OCI-LY1 (cell line): ENCODE measurements around the gene SGPP1.
A peak's percentile ranks its signal among the peaks of the same experiment; 100 is the strongest.

Experiments
- H2AFZ ChIP-seq: fragments of 200-600 bp; sonication (generic), shearing (Covaris generic); 2 replicates; pipeline ENCODE4 v1.6.0; 2014; ENCODE audit warnings: antibody characterized with exemption, mild to moderate bottlenecking, low read length
- H3F3A ChIP-seq: fragments of 200-600 bp; sonication (generic), shearing (Covaris generic); 2 replicates; pipeline ENCODE4 v1.6.0; 2014; ENCODE audit warnings: mild to moderate bottlenecking, antibody characterized with exemption, low read length, moderate library complexity; ENCODE audit not compliant: insufficient read depth
- H3K27ac ChIP-seq: fragments of 200-600 bp; sonication (generic); 2 replicates; pipeline ENCODE4 v1.5.1; 2014; ENCODE audit warnings: low read length, mixed run types, mild to moderate bottlenecking, low read depth; ENCODE audit not compliant: poor library complexity, severe bottlenecking
- H3K27me3 ChIP-seq: fragments of 200-600 bp; sonication (generic); 2 replicates; pipeline ENCODE4 v1.6.0; 2014; ENCODE audit warnings: antibody characterized with exemption, mild to moderate bottlenecking, low read length, moderate library complexity; ENCODE audit not compliant: insufficient read depth
- H3K36me3 ChIP-seq: fragments of 200-600 bp; sonication (generic); 2 replicates; pipeline ENCODE4 v1.6.1; 2014; ENCODE audit warnings: mild to moderate bottlenecking, antibody characterized with exemption, low read length, moderate library complexity, mixed read lengths; ENCODE audit not compliant: insufficient read depth
- H3K4me1 ChIP-seq: fragments of 200-600 bp; sonication (generic); 2 replicates; pipeline ENCODE4 v1.5.1; 2014; ENCODE audit warnings: mild to moderate bottlenecking, low read length, moderate library complexity; ENCODE audit not compliant: insufficient read depth, severe bottlenecking
- H3K4me2 ChIP-seq: fragments of 200-600 bp; sonication (generic), shearing (Covaris generic); 2 replicates; pipeline ENCODE4 v1.6.1; 2014; ENCODE audit warnings: low read length
- H3K4me3 ChIP-seq: fragments of 200-600 bp; sonication (generic); 2 replicates; pipeline ENCODE4 v1.5.1; 2014; ENCODE audit warnings: low read length, low read depth, mild to moderate bottlenecking, mixed read lengths; ENCODE audit not compliant: poor library complexity, severe bottlenecking
- H3K79me2 ChIP-seq: fragments of 200-600 bp; shearing (Covaris generic); 2 replicates; pipeline ENCODE4 v1.6.1; 2016; ENCODE audit warnings: mixed run types, low read length, mixed read lengths; ENCODE audit not compliant: insufficient read depth
- H3K9ac ChIP-seq: fragments of 200-600 bp; sonication (generic), shearing (Covaris generic); 2 replicates; pipeline ENCODE4 v1.6.1; 2014; ENCODE audit warnings: mild to moderate bottlenecking, low read length, mixed read lengths
- H3K9me2 ChIP-seq: fragments of 200-600 bp; sonication (generic), shearing (Covaris generic); 2 replicates; pipeline ENCODE4 v1.6.1; 2014; ENCODE audit warnings: low read depth, mild to moderate bottlenecking, low read length, mixed read lengths
- H3K9me3 ChIP-seq: fragments of 200-600 bp; shearing (Covaris generic); 2 replicates; pipeline ENCODE4 v1.6.1; 2014; ENCODE audit warnings: low read length, mixed read lengths
- H4K20me1 ChIP-seq: fragments of 200-600 bp; sonication (generic), shearing (Covaris generic); 2 replicates; pipeline ENCODE4 v1.6.0; 2016; ENCODE audit warnings: mild to moderate bottlenecking, low read length; ENCODE audit not compliant: insufficient read depth
- EZH2 ChIP-seq: fragments of 200-600 bp; sonication (generic), shearing (Covaris generic); IDR thresholded peaks from 2 replicates; pipeline ENCODE4 v1.8.0; 2017; ENCODE audit warnings: borderline replicate concordance, mixed run types, mild to moderate bottlenecking, antibody characterized with exemption, low read length, moderate library complexity, mixed read lengths
- TF ChIP-seq, protein P1 (sequence below): fragments of 200-600 bp; sonication (generic), shearing (Covaris generic); IDR thresholded peaks from 2 replicates; pipeline ENCODE4 v1.5.1; 2017; ENCODE audit warnings: mild to moderate bottlenecking, antibody characterized with exemption, low read length, moderate library complexity, mixed read lengths

The SGPP1 gene

DNA sequence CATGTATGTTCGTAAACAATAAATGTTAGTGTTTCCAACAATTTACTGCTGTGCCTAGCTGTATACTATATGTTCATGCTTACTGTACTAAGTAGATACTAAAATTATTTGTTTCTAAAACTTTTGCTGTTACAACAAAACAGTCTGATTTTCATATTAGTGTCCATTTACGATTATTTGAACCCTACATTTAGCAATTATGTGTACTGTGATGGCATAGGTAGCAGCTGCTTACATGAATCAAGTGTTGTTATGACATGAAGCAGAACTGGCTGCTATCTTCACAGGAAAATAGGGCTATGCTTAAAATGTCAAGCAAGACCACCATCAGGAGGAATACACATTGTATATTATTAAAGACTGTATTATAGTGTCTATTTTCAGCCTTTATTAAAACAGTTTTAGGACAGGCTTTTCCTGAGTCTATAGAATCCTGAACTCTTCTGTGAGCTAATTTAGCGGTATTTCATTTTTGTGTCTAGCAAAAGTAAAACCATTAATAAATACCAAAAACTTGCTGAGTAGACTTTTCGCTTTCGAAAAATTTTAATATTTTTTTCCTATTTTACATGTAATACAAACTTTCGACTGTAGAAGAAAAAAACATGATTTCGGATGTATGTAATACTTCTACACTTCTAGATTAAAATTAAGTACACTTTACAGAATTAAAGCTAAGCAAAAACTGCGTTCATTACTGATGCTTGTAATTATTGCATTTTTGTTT, 85.0 kb downstream of the SGPP1 start:
- no peaks in the 10 kb centered on the region for H3K9me3 ChIP-seq
- no peaks in the 10 kb centered on the region for H4K20me1 ChIP-seq
- H3F3A ChIP-seq = no peaks in the 10 kb centered on the region
- no peaks in the 10 kb centered on the region for H3K9me2 ChIP-seq
- H3K4me3 ChIP-seq = peak overlapping the region; percentile 70
- TF ChIP-seq EZH2 = no peak
- TF ChIP-seq, protein P1, sequence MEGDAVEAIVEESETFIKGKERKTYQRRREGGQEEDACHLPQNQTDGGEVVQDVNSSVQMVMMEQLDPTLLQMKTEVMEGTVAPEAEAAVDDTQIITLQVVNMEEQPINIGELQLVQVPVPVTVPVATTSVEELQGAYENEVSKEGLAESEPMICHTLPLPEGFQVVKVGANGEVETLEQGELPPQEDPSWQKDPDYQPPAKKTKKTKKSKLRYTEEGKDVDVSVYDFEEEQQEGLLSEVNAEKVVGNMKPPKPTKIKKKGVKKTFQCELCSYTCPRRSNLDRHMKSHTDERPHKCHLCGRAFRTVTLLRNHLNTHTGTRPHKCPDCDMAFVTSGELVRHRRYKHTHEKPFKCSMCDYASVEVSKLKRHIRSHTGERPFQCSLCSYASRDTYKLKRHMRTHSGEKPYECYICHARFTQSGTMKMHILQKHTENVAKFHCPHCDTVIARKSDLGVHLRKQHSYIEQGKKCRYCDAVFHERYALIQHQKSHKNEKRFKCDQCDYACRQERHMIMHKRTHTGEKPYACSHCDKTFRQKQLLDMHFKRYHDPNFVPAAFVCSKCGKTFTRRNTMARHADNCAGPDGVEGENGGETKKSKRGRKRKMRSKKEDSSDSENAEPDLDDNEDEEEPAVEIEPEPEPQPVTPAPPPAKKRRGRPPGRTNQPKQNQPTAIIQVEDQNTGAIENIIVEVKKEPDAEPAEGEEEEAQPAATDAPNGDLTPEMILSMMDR = no peak
- H3K4me2 ChIP-seq = peak overlapping the region; percentile 90
- no peak overlapping the region for H2AFZ ChIP-seq
- H3K27ac ChIP-seq = peak overlapping the region; percentile 94
- H3K4me1 ChIP-seq = peaks cover 44% of the 10 kb centered on the region
- H3K79me2 ChIP-seq = peaks cover 26% of the 10 kb centered on the region
- peak overlapping the region; percentile 82 for H3K9ac ChIP-seq
- H3K36me3 ChIP-seq = peaks cover 22% of the 10 kb centered on the region; the same call in 1 of the 2 replicates
- H3K27me3 ChIP-seq = no peaks in the 10 kb centered on the region

DNA sequence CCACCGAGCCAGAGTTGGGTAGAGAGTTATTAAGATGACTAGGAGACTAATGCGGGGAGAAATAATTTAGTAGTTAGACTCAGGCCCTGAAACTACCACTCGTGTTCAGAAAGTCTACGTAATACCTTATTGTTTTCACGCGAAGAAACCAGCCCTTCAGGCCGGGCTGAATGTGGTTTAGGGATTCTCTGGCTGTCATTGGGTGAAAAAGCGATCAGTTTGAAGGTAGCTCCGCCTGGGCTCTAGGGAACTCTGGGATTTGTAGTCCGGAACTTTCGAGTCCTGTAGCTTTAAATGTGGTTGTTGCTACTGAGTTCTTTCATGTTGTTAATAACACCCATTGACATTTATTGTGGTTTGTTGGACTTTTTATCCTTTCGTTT, 85.6 kb downstream of the SGPP1 start:
- Histone ChIP-seq H3F3A (no peaks in the 10 kb centered on the region), H3K9me2 (no peaks in the 10 kb centered on the region), H3K4me3 (peak overlapping the region; percentile 70), H3K27ac (peak overlapping the region; percentile 94), H2AFZ (no peak overlapping the region), H3K9ac (peak overlapping the region; percentile 82), H3K4me2 (peak overlapping the region; percentile 90), H3K4me1 (peaks cover 38% of the 10 kb centered on the region), H3K9me3 (no peaks in the 10 kb centered on the region), H3K27me3 (no peaks in the 10 kb centered on the region), H3K36me3 (peaks cover 26% of the 10 kb centered on the region), H3K79me2 (peaks cover 28% of the 10 kb centered on the region), H4K20me1 (no peaks in the 10 kb centered on the region)
- TF ChIP-seq EZH2 = no peak
- TF ChIP-seq, protein P1 = no peak

DNA sequence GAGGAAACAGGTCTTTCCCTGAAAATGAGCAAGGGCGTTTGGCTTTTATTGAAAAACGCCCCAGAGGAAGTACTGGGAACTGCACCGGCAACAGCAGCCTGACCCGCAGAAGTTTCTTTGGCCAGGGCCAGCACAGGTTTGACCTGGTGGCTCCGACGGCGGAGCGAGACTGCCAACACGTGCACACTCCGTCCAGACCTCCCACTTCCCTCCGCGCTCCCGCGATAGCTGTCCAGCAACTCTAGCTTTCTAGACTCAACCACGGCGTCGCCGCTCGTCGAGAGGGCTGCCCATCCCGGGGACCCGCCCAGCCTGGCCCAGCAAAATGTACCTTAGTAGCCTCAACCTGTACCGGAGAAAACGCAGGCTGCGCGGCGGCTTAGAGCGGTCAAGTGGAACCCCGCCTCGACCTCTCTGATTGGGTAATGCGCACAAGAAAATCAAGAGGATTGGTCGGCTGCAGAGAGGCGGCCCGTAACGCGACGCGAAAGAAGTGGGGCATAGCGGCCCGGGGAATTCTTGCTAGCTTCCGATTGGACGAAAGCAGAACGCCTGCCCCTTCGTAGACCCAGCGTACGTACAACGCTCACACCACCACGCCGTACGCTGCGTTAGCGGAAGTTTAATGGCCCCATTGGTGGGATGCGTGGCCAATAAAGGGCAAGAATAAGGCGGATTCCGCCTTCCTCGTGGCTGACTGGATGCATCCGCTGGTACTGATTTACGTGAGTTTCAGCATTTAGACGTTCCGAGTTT, 86.2 kb downstream of the SGPP1 start, which contains the start of gene WDR89:
TSS of gene WDR89 (minus strand) at position 399 of the 756 bp plus-strand sequence. CDS start 41,929 bp downstream, outside the sequence.
- H3K36me3 ChIP-seq = peaks cover 29% of the 10 kb centered on the region
- H3K27me3 ChIP-seq = no peaks in the 10 kb centered on the region
- H3K4me3 ChIP-seq = peak within 1 kb of the TSS; percentile 70
- no peaks in the 10 kb centered on the region for H3F3A ChIP-seq
- H2AFZ ChIP-seq = no peak within 1 kb of the TSS
- H4K20me1 ChIP-seq = no peaks in the 10 kb centered on the region
- TF ChIP-seq EZH2 = no peak
- TF ChIP-seq, protein P1 = peak; percentile 76
- peaks cover 34% of the 10 kb centered on the region for H3K79me2 ChIP-seq
- peaks cover 35% of the 10 kb centered on the region for H3K4me1 ChIP-seq
- H3K9ac ChIP-seq = peak within 1 kb of the TSS; percentile 82
- H3K27ac ChIP-seq = peak within 1 kb of the TSS; percentile 94
- no peaks in the 10 kb centered on the region for H3K9me2 ChIP-seq
- no peaks in the 10 kb centered on the region for H3K9me3 ChIP-seq
- peak within 1 kb of the TSS; percentile 90 for H3K4me2 ChIP-seq
